ENCODE data around the gene CTR9. TPM values are rescaled to one million over a fixed set of nuclear protein-coding genes. Genes with fewer than 3 reads are reported as not detected.

The CTR9 gene
- total and polyA plus RNA-seq, 9 of the 15 experiments (the other 6 are each of a cell fraction or from before 2014, with no cell fraction given) = 25.4 to 79.3 (median 47.3) TPM

- TF ChIP-seq STAG1 (CRISPR knock-in tag; IDR thresholded peaks at IDR 0.05; ENCODE audit: borderline replicate concordance) (no peak), BRD4 (IDR thresholded peaks at IDR 0.05) (no peak; the same call in 1 of the 2 replicates), ZBTB26 (CRISPR knock-in tag; IDR thresholded peaks at IDR 0.05) (peak; percentile 94), ZFX (CRISPR knock-in tag; IDR thresholded peaks at IDR 0.05) (no peak), ZNF217 (CRISPR knock-in tag; IDR thresholded peaks at IDR 0.05) (no peak), MCM2 (IDR thresholded peaks at IDR 0.05; ENCODE audit: low read depth) (no peak), NCOA4 (IDR thresholded peaks at IDR 0.05; ENCODE audit: partially characterized antibody) (no peak), TCF3 (CRISPR knock-in tag; IDR thresholded peaks at IDR 0.05) (peak; percentile 50), MXI1 (IDR thresholded peaks at IDR 0.05; ENCODE audit: low read depth, low read length) (peak; percentile 66; the same call in 1 of the 2 replicates), SMARCE1 (IDR thresholded peaks at IDR 0.05) (no peak), ZNF316 (IDR thresholded peaks at IDR 0.05) (peak; percentile 49), SIN3B (IDR thresholded peaks at IDR 0.05; ENCODE audit: low read depth) (peak; percentile 32; the same call in 1 of the 2 replicates)
- TF ChIP-seq, protein P1, sequence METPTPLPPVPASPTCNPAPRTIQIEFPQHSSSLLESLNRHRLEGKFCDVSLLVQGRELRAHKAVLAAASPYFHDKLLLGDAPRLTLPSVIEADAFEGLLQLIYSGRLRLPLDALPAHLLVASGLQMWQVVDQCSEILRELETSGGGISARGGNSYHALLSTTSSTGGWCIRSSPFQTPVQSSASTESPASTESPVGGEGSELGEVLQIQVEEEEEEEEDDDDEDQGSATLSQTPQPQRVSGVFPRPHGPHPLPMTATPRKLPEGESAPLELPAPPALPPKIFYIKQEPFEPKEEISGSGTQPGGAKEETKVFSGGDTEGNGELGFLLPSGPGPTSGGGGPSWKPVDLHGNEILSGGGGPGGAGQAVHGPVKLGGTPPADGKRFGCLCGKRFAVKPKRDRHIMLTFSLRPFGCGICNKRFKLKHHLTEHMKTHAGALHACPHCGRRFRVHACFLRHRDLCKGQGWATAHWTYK (CRISPR knock-in tag; IDR thresholded peaks at IDR 0.05) = peak; percentile 22; the same call in 1 of the 2 replicates
- TF ChIP-seq, protein P2, sequence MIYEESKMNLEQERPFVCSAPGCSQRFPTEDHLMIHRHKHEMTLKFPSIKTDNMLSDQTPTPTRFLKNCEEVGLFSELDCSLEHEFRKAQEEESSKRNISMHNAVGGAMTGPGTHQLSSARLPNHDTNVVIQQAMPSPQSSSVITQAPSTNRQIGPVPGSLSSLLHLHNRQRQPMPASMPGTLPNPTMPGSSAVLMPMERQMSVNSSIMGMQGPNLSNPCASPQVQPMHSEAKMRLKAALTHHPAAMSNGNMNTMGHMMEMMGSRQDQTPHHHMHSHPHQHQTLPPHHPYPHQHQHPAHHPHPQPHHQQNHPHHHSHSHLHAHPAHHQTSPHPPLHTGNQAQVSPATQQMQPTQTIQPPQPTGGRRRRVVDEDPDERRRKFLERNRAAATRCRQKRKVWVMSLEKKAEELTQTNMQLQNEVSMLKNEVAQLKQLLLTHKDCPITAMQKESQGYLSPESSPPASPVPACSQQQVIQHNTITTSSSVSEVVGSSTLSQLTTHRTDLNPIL (CRISPR knock-in tag; IDR thresholded peaks at IDR 0.05) = no peak
- TF ChIP-seq, protein P3, sequence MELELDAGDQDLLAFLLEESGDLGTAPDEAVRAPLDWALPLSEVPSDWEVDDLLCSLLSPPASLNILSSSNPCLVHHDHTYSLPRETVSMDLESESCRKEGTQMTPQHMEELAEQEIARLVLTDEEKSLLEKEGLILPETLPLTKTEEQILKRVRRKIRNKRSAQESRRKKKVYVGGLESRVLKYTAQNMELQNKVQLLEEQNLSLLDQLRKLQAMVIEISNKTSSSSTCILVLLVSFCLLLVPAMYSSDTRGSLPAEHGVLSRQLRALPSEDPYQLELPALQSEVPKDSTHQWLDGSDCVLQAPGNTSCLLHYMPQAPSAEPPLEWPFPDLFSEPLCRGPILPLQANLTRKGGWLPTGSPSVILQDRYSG (tag; conservative IDR thresholded peaks at IDR 0.05; ENCODE audit: low read depth) = no peak; the same call in 1 of the 2 replicates
- TF ChIP-seq, protein P4, sequence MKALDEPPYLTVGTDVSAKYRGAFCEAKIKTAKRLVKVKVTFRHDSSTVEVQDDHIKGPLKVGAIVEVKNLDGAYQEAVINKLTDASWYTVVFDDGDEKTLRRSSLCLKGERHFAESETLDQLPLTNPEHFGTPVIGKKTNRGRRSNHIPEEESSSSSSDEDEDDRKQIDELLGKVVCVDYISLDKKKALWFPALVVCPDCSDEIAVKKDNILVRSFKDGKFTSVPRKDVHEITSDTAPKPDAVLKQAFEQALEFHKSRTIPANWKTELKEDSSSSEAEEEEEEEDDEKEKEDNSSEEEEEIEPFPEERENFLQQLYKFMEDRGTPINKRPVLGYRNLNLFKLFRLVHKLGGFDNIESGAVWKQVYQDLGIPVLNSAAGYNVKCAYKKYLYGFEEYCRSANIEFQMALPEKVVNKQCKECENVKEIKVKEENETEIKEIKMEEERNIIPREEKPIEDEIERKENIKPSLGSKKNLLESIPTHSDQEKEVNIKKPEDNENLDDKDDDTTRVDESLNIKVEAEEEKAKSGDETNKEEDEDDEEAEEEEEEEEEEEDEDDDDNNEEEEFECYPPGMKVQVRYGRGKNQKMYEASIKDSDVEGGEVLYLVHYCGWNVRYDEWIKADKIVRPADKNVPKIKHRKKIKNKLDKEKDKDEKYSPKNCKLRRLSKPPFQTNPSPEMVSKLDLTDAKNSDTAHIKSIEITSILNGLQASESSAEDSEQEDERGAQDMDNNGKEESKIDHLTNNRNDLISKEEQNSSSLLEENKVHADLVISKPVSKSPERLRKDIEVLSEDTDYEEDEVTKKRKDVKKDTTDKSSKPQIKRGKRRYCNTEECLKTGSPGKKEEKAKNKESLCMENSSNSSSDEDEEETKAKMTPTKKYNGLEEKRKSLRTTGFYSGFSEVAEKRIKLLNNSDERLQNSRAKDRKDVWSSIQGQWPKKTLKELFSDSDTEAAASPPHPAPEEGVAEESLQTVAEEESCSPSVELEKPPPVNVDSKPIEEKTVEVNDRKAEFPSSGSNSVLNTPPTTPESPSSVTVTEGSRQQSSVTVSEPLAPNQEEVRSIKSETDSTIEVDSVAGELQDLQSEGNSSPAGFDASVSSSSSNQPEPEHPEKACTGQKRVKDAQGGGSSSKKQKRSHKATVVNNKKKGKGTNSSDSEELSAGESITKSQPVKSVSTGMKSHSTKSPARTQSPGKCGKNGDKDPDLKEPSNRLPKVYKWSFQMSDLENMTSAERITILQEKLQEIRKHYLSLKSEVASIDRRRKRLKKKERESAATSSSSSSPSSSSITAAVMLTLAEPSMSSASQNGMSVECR (CRISPR knock-in tag; IDR thresholded peaks at IDR 0.05) = peak; percentile 52; the same call in 1 of the 2 replicates
- TF ChIP-seq, protein P5, sequence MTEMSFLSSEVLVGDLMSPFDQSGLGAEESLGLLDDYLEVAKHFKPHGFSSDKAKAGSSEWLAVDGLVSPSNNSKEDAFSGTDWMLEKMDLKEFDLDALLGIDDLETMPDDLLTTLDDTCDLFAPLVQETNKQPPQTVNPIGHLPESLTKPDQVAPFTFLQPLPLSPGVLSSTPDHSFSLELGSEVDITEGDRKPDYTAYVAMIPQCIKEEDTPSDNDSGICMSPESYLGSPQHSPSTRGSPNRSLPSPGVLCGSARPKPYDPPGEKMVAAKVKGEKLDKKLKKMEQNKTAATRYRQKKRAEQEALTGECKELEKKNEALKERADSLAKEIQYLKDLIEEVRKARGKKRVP (CRISPR knock-in tag; IDR thresholded peaks at IDR 0.05) = peak; percentile 67; the same call in 1 of the 2 replicates
Observed at GRCh38 chr11:10808553-10809372, 57.7 kb downstream of the CTR9 start, which contains the start of gene EIF4G2 (continued).
